MCF 10A (cell line): ENCODE data around the gene ZBTB12. TPM values are rescaled to one million over a fixed set of nuclear protein-coding genes. Genes with fewer than 3 reads are reported as not detected.

ENCODE experiments used
- BruUV-seq: library from RNA; stranded (reverse); fragments of 400-500 nt; replicated peaks from 2 replicates; lab custom pipeline; 2021; lab: Mats Ljungman, UMichigan
- CTCF ChIA-PET: fragments of 300-600 bp; sonication (Branson Sonifier 250); formaldehyde crosslinking; extraction: SDS; loops from one replicate; lab custom pipeline; 2021; ENCODE audit warnings: antibody characterized with exemption, inconsistent platforms; lab: Yijun Ruan, JAX
- POLR2A ChIA-PET: fragments of 300-600, 350-650 bp; sonication (Branson Sonifier 250); formaldehyde crosslinking; extraction: SDS; loops from one replicate; lab custom pipeline; 2020; ENCODE audit warnings: antibody characterized with exemption, inconsistent platforms; lab: Yijun Ruan, JAX
- DNase-seq: peaks from one replicate; pipeline ENCODE4 v3.0.0-alpha.2; 2018; ENCODE audit not compliant: unreplicated experiment
- H3K27ac Mint-ChIP-seq: one replicate; pipeline ENCODE4 v1.8.0; 2022; ENCODE audit warnings: mild to moderate bottlenecking, low read depth, mixed read lengths; ENCODE audit not compliant: unreplicated experiment
- H3K27me3 Mint-ChIP-seq: one replicate; pipeline ENCODE4 v1.8.0; 2022; ENCODE audit warnings: mixed read lengths; ENCODE audit not compliant: insufficient read depth, unreplicated experiment
- H3K36me3 Mint-ChIP-seq: one replicate; pipeline ENCODE4 v1.8.0; 2022; ENCODE audit warnings: mild to moderate bottlenecking, moderate library complexity, mixed read lengths; ENCODE audit not compliant: insufficient read depth, unreplicated experiment
- H3K4me1 Mint-ChIP-seq: one replicate; pipeline ENCODE4 v1.8.0; 2022; ENCODE audit warnings: mixed read lengths; ENCODE audit not compliant: insufficient read depth, unreplicated experiment
- H3K4me3 Mint-ChIP-seq: one replicate; pipeline ENCODE4 v1.8.0; 2022; ENCODE audit warnings: mild to moderate bottlenecking, moderate library complexity, mixed read lengths; ENCODE audit not compliant: unreplicated experiment
- H3K9me3 Mint-ChIP-seq: one replicate; pipeline ENCODE4 v1.8.0; 2022; ENCODE audit warnings: mixed read lengths; ENCODE audit not compliant: unreplicated experiment
- intact Hi-C: fragments of 100-400 bp; cut with micrococcal nuclease; formaldehyde crosslinking; loops from 2 replicates; pipeline ENCODE4 v1.14.1; 2022
- total RNA-seq: library from RNA; stranded (reverse); gene quantifications from 2 replicates; pipeline ENCODE4 v1.2.3, GENCODE V29; 2022
- TF ChIP-seq, protein P1 (sequence below): fragments of 200-600 bp; IDR thresholded peaks from one replicate; pipeline ENCODE4 v1.8.0; 2022; ENCODE audit warnings: antibody characterized with exemption, mild to moderate bottlenecking; ENCODE audit not compliant: unreplicated experiment

ZBTB12 gene
- total RNA-seq, 1 experiment from 2014 or later = 3.6 TPM

DNA sequence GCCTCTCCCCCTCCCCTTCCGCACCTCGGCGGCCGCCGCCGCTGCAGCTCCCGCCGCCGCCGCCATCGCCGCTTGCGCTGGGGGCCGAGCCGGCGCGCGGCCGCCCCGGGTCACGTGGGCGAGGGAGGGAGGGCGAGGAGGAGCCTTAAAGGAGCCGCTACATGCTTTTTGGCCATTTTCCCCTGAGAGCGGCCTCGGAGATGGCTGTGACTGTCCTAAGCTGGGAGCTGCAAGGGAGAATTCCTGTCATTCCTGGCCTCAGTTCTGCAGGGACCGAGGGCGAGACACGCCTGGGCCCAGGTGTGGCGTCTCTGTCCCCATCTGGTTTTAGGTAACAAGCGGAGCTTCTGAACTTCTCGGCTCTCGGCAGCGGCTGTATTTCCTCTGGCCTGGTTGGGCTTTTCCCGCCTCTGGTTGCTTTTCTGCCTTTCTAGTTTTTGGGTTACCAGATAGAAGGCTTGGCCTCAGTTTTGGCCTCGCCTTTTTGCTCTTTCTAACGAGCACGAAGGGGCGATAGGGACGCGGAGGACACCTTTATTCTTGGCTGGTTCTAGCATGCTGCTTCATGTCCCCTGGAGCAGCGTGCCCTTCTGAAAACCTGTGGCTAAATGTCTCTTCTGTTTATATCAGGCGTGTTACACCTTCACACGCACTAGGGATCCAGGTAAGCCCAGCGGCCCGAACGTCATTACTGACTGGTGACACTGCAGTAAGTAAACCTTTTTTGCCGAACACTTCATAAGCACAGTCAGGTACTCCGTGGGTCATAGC lies 4.1 kb downstream of the ZBTB12 start, which contains the start of gene EHMT2:
TSS of gene EHMT2 (minus strand) at position 87 of the 771 bp plus-strand sequence. CDS start at position 66, 21 bp downstream.
- Mint-ChIP-seq H3K36me3 (peaks cover 45% of the 10 kb centered on the region), H3K4me1 (peaks cover 26% of the 10 kb centered on the region), H3K27ac (peak within 1 kb of the TSS; percentile 93), H3K4me3 (peak within 1 kb of the TSS; percentile 93), H3K9me3 (no peaks in the 10 kb centered on the region), H3K27me3 (no peaks in the 10 kb centered on the region)
- POLR2A ChIA-PET = interaction anchor here (0.6 to 3.5 kb wide), 34 partner anchors 10 to 400 kb away, joined by 3 to 41 read pairs (median 5); partner anchors contain the start of genes AGPAT1, BAG6, C6orf47 and CFB
- intact Hi-C loops = no loop called here
- peak; percentile 83 for DNase-seq
- TF ChIP-seq, protein P1, sequence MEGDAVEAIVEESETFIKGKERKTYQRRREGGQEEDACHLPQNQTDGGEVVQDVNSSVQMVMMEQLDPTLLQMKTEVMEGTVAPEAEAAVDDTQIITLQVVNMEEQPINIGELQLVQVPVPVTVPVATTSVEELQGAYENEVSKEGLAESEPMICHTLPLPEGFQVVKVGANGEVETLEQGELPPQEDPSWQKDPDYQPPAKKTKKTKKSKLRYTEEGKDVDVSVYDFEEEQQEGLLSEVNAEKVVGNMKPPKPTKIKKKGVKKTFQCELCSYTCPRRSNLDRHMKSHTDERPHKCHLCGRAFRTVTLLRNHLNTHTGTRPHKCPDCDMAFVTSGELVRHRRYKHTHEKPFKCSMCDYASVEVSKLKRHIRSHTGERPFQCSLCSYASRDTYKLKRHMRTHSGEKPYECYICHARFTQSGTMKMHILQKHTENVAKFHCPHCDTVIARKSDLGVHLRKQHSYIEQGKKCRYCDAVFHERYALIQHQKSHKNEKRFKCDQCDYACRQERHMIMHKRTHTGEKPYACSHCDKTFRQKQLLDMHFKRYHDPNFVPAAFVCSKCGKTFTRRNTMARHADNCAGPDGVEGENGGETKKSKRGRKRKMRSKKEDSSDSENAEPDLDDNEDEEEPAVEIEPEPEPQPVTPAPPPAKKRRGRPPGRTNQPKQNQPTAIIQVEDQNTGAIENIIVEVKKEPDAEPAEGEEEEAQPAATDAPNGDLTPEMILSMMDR = no peak
- CTCF ChIA-PET = interaction anchor here (0.5 to 1.9 kb wide), 9 partner anchors 11 to 1270 kb away, joined by 3 to 28 read pairs (median 3); no protein-coding TSS in a partner anchor
- BruUV-seq = TSS peak; percentile 77

- ChIA-PET CTCF (interaction anchor here (1.2 to 1.9 kb wide), 4 partner anchors 10 to 55 kb away, joined by 3 to 28 read pairs (median 5); no protein-coding TSS in a partner anchor), POLR2A (interaction anchor here (0.6 to 3.5 kb wide), 24 partner anchors 10 to 399 kb away, joined by 3 to 41 read pairs (median 6); partner anchors contain the start of genes BAG6, C6orf47, CFB and DDX39B)
- intact Hi-C loops = no loop called here
- H3K27ac Mint-ChIP-seq = peak overlapping the region; percentile 64
- TF ChIP-seq, protein P1 = no peak
- no peaks in the 10 kb centered on the region for H3K9me3 Mint-ChIP-seq
- H3K4me1 Mint-ChIP-seq = peaks cover 23% of the 10 kb centered on the region
- H3K36me3 Mint-ChIP-seq = peaks cover 52% of the 10 kb centered on the region
- H3K4me3 Mint-ChIP-seq = peak overlapping the region; percentile 93
- no peak for DNase-seq
- BruUV-seq = no TSS peak
- no peaks in the 10 kb centered on the region for H3K27me3 Mint-ChIP-seq
Observed at GRCh38 chr6:31896856-31897611, 4.9 kb downstream of the ZBTB12 start.

- Mint-ChIP-seq H3K4me1 (peaks cover 23% of the 10 kb centered on the region), H3K9me3 (no peaks in the 10 kb centered on the region), H3K27ac (peak overlapping the region; percentile 64), H3K36me3 (peaks cover 58% of the 10 kb centered on the region), H3K27me3 (no peaks in the 10 kb centered on the region), H3K4me3 (peak overlapping the region; percentile 71)
- intact Hi-C loops = no loop called here
- ChIA-PET POLR2A (interaction anchor here (0.6 to 3.5 kb wide), 4 partner anchors 55 to 107 kb away, joined by 5 to 37 read pairs (median 22); partner anchors contain the start of gene DXO), CTCF (interaction anchor here (0.6 to 1.3 kb wide), 3 partner anchors 9 to 56 kb away, joined by 3 to 5 read pairs (median 4); no protein-coding TSS in a partner anchor)
- TF ChIP-seq, protein P1 = no peak
- BruUV-seq = no TSS peak
- DNase-seq = no peak
Observed at GRCh38 chr6:31896493-31896855, 5.4 kb downstream of the ZBTB12 start.
